Heart left ventricle (tissue), 13 donors: ENCODE measurements around the gene SEM1.

Source experiments
- POLR2A ChIP-seq, 2 donors: fragments of 450-650 bp; IDR thresholded peaks; one replicate each; pipeline ENCODE4 v1.6.1; 2017; ENCODE audit warnings: antibody characterized with exemption in 2 of 2, mild to moderate bottlenecking in 2 of 2, moderate library complexity in 2 of 2
- TF ChIP-seq, protein P1 (sequence below), 12 donors: fragments of 200-600 bp; sonication (generic) in 4 of 12; IDR thresholded peaks; one replicate each; pipeline versions ENCODE4 v1.5.0 to v1.8.0; 2018 to 2022; ENCODE audit warnings: antibody characterized with exemption in 12 of 12, mild to moderate bottlenecking in 5 of 12
- donor health status: ischemic (EF 13 %, LVEDD 7.1; RV severe dilation, severe dysfunction).
- donor health status: DM: no; HTN: yes; CAD: no.
- donor health status: DM: no; HTN: no; CAD: no.
- donor health status: ischemic (EF 25% LVEDD 6.9; RV normal size, moderate dysfunction).
- donor health status: ischemic (EF 25% LVEDD 5.7; RV mildly dilated, moderate dysfunction).
- donor health status: ischemic (EF 35%, LVEDD 5.7; RV mildly dilated, moderate dysfunction).
- donor health status: nonischemic (EF 11% LVEDD 7.7; RV severe dilation, severe dysfunction).
- donor health status: DM: yes; HTN: yes; CAD: no.
- donor health status: PGD.
- donor health status: ischemic (EF 29% LVEDD 5.4; RV normal size, mild dysfunction).
- donor health status: nonischemic (EF 23%, LVEDD 6.1; RV moderate dilation, normal function).

DNA sequence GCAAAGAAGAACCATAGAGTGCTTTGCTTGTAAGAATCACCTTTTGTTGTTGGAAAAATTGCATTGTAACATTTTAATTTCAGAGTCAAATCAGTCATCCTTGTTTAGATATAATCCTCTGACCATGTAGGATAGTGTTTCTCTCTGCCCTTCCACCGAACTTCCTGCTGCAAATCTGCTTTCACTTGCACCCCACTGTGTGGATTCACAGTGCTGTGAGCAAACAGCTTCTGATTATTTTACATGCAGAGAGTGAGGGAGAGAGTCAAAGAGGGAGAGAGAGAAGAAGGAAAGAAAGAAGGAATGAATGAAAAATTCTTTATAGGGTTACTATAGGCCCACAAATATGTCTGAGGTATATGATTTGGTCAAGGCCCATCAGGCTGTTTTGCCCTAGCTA is 30.0 kb upstream of the SEM1 start:
- no peak for TF ChIP-seq POLR2A (IDR thresholded peaks at IDR 0.05)
- TF ChIP-seq, protein P1, sequence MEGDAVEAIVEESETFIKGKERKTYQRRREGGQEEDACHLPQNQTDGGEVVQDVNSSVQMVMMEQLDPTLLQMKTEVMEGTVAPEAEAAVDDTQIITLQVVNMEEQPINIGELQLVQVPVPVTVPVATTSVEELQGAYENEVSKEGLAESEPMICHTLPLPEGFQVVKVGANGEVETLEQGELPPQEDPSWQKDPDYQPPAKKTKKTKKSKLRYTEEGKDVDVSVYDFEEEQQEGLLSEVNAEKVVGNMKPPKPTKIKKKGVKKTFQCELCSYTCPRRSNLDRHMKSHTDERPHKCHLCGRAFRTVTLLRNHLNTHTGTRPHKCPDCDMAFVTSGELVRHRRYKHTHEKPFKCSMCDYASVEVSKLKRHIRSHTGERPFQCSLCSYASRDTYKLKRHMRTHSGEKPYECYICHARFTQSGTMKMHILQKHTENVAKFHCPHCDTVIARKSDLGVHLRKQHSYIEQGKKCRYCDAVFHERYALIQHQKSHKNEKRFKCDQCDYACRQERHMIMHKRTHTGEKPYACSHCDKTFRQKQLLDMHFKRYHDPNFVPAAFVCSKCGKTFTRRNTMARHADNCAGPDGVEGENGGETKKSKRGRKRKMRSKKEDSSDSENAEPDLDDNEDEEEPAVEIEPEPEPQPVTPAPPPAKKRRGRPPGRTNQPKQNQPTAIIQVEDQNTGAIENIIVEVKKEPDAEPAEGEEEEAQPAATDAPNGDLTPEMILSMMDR (IDR thresholded peaks at IDR 0.05), result no peak
